ENCODE measurements around the gene AGAP5.
"Not testable (repeated sequence)": the region's sequence is repeated elsewhere in the genome, so short reads cannot be mapped to it uniquely, and the experiment has no call there.

AGAP5 gene

DNA sequence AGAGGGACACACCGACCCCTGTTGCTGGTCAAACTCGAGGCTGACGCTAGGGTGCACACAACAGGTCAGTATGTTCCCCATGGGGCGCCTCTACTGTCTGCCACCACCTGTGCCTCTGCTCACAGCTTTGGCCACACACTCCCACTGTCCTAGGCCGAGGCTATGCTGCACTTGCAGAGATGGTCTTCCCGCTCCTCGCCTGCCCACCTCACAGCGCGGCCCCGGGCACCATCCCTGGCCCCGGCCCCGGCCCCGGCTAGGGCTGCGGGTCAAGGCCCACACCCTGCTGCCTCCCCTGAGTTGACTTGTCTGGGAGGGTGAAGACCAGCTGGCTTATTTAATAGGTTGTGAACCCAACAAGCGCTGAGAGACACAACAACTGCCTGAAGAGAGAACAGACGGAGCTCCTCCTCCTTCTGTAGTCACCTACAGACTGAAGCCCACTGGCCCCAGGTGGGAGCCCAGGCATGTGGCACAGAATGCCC is at the start of gene AGAP5:
Gene AGAP5, minus strand, starts transcription at position 435 of the 485 bp plus-strand sequence. Its CDS starts 354 bp downstream, at position 81.
- not testable (repeated sequence) for DNase-seq (ENCODE audit: low read depth)

DNA sequence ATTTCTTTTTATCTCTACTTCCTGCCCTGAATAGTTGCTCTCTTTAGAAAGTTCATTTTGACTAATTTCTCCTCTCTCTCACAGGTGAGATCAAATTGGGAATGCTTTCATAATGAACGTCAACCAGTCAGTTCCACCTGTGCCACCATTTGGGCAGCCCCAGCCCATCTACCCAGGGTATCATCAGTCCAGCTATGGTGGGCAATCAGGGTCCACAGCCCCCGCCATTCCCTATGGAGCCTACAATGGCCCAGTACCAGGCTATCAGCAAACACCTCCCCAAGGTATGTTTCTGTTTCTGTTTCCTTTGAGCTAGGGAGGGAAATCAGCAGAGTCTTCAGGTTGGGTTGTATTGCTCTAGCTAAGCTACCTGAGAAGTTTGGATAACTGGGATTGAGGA is 48.8 kb upstream of the AGAP5 start:
- DNase-seq (ENCODE audit: low read depth): no peak
- TF ChIP-seq, protein P1, sequence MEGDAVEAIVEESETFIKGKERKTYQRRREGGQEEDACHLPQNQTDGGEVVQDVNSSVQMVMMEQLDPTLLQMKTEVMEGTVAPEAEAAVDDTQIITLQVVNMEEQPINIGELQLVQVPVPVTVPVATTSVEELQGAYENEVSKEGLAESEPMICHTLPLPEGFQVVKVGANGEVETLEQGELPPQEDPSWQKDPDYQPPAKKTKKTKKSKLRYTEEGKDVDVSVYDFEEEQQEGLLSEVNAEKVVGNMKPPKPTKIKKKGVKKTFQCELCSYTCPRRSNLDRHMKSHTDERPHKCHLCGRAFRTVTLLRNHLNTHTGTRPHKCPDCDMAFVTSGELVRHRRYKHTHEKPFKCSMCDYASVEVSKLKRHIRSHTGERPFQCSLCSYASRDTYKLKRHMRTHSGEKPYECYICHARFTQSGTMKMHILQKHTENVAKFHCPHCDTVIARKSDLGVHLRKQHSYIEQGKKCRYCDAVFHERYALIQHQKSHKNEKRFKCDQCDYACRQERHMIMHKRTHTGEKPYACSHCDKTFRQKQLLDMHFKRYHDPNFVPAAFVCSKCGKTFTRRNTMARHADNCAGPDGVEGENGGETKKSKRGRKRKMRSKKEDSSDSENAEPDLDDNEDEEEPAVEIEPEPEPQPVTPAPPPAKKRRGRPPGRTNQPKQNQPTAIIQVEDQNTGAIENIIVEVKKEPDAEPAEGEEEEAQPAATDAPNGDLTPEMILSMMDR (conservative IDR thresholded peaks at IDR 0.05; ENCODE audit: low read depth, low read length): no peak
- no peak overlapping the region for H3K4me3 ChIP-seq (ENCODE audit: low read depth, low read length)

More for the DNA sequence above, at the start of gene AGAP5:
- not testable (repeated sequence) for H3K4me3 ChIP-seq (ENCODE audit: low read depth, low read length)

DNA sequence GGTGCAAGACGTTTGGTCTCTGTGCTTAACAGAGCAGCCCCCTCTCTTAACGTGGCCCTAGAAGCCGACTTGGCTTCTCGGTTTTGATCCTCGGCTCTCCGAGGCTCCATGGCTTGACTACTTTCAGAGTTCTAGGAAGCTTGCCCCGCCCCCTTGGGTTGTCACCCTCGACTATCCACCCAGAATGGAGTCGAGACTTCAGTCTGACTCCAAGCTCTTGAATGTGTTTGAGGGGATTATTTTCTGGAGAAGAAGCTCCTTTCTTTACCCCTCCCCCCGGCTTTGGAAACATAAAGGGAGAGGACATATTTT is 46.7 kb upstream of the AGAP5 start:
- H3K4me3 ChIP-seq (ENCODE audit: low read depth, low read length): peak overlapping the region; percentile 77
- TF ChIP-seq, protein P1 (conservative IDR thresholded peaks at IDR 0.05; ENCODE audit: low read depth, low read length): no peak
- peak; percentile 78 for DNase-seq (ENCODE audit: low read depth)

DNA sequence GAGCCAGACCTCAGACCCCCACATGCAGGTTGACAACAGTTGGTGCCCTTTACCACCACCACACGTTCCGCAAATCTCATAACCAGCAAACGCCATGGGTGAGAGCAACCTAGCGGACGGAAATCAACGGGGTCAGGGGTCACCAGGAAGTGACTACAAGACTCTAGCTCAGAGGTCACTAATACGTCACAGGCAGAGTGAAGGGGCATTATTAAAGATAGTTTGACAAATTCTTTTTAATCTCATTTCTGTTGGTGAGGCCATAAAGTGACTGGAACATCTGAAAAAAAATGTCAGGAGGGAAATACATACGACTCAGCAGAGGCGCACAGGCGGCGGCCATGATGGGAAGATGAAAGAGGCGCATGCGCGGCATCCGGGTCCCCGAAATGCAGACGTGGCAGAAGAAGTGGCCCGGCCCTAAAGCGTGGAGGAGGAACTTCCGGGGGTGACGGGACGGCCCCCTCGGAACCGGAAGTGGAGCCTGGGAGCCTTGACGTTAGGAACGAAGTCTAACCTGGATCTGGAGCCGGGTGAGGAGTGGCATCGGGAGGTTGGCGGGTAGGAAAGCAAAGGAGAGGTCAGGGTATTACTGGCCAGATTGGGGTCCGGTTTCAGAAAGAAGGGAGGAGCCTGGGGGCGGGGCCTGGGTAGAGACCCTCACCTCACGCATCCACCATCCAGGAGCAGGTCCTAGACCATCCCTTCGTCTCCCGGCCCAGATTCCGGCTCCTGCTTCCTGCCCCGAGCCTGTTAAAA is 46.2 kb upstream of the AGAP5 start, which contains the start of gene SEC24C:
Gene SEC24C, plus strand, starts transcription at position 468 of the 759 bp plus-strand sequence. CDS start 2,461 bp downstream, outside the sequence.
- peak; percentile 98 for DNase-seq (ENCODE audit: low read depth)
- peak within 1 kb of the TSS; percentile 77 for H3K4me3 ChIP-seq (ENCODE audit: low read depth, low read length)
- TF ChIP-seq, protein P1 (conservative IDR thresholded peaks at IDR 0.05; ENCODE audit: low read depth, low read length): peak; percentile 17

DNA sequence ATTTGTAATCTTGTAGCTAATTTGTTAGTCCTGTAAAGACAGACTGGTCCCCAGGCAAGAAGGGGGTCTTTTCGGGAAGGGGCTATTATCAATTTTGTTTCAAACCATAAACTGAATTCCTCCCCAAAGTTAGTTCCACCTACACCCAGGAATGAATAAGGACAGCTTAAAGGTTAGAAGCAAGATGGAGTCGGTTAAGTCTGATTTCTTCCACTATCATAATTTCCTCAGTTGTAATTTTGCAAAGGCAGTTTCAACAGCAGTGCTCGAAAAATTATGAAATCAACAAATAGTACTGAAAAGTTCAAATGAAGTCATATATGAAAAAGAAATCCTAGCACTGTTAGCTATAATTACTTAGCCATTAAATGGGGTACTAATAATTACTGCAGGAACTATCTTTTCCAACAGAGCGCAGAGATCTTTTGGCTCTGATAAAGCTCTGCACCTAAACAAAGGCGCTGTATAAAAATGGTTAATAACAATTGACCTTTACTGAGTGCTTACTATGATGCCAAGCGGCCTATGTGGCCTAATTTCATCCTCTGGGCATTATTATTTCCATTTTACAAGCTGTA is 45.5 kb upstream of the AGAP5 start:
- TF ChIP-seq, protein P1 (conservative IDR thresholded peaks at IDR 0.05; ENCODE audit: low read depth, low read length): no peak
- DNase-seq (ENCODE audit: low read depth): no peak
- H3K4me3 ChIP-seq (ENCODE audit: low read depth, low read length): peak overlapping the region; percentile 77

DNA sequence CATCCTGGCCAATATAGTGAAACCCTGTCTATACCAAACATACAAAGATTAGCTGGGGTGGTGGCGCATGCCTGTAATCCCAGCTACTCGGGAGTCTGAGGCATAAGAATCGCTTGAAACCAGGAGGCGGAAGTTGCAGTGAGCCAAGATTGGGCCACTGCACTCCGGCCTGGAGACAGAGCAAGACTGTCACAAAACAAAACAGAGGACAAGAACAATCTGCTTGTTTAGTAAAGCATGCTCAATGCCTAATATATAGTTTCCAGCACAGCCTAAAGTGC is 44.5 kb upstream of the AGAP5 start:
- no peak overlapping the region for H3K4me3 ChIP-seq (ENCODE audit: low read depth, low read length)
- TF ChIP-seq, protein P1 (conservative IDR thresholded peaks at IDR 0.05; ENCODE audit: low read depth, low read length): no peak
- no peak for DNase-seq (ENCODE audit: low read depth)

DNA sequence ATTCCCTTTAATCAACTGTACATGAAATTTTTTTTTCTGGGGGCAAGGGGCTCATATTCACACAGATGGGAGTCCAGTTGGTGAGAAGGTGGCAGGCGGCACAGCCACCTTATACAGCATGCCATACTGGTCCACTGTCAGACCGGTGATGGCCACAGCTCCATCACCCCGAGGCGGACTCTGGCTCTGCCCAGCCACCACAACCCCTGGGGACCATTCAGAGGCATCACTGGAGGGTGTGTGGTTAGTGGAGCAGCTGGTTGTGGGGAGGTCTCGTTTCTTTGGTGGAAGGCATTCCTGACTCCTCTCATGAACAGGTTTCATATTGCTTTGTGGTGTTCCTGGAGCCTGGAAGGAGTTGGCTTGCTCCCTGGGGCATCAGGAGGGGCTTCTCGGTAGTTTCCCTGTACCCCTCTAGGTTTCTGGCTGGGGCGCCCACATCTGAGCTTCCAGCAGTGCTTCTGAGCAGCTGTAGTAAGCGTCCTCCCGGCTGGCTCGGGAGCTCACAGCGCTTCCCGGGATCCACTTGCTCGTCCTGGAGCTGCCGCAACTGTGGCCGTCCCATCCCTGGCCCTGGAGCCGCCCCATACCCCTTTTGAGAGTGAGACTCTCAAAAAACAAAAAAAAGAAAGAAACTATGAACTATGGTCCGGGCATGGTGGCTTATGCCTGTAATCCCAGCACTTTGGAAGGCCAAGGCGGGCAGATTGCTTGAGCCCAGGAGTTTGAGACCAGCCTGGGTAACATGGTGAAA is 42.8 kb upstream of the AGAP5 start:
- not testable (repeated sequence) for H3K4me3 ChIP-seq (ENCODE audit: low read depth, low read length); DNase-seq (ENCODE audit: low read depth)
